GM19395 (cell line): ENCODE measurements around the gene KLHL8.

Source experiments
- ATAC-seq: cut with Tn5 transposase; IDR thresholded peaks from one replicate; pipeline ENCODE4 v1.9.1; 2021; ENCODE audit warnings: mild to moderate bottlenecking, moderate library complexity; ENCODE audit not compliant: unreplicated experiment

Gene KLHL8

DNA sequence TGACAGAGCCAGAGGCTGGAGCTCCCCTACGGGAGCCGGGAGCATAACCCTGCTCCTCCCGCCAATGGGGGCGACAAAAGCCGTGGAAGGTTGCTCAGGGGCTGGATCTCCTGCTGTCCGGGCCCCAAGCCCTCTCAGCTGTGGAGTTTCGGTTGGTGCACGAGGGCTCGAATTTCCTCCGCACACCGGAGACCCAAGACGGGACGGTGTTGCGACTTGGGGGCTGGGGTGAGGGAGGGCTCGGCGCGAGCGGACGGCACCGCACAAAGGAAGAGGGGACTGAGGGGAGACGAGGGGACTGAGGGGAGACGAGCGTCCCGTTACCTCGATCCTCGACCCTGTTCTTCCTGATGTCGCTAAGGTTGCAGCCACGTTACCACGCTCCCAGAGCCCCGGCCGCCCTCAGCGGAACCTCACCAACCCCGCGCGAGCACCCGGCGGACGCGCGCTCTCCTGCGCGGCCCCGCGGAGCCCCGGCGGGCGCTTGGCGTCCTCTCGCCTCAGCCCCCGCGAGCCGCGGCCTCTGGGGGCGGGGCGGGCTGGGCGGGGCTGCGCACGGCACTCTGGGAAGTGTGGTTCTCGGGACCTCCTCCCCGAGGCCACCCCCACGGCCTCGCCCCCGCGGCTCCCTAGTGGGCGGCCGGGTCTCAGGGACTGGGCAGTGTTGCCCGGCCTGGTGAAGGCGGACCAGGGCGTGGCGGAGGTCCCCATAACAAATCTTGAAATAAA is at the start of gene KLHL8:
TSS of gene KLHL8 (minus strand) at position 525 of the 729 bp plus-strand sequence. CDS start 25,079 bp downstream, outside the sequence.
- ATAC-seq = peak; percentile 82

DNA sequence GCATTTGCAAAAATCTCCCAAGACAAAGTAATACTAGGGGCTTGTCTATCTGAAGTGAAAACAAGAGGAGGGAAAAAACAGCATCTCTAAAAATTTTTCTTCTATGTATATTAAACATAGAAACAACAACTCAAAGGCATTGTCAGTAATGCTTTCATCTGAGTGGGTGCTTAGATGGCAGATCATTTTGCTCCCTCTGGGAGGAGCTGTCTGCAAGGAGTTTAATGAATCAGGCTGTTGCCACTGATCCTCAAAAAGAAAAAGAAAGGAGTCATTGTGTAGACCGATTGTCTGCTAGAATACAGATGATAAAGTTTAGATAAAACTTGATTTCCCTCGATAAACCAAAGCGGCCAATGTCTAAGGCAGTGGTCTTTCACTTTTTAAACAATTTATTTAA is 49.7 kb upstream of the KLHL8 start:
- ATAC-seq = no peak

- ATAC-seq = no peak
These were observed 48.0 kb upstream of the KLHL8 start for GRCh38 chr4:87268411-87268810.

DNA sequence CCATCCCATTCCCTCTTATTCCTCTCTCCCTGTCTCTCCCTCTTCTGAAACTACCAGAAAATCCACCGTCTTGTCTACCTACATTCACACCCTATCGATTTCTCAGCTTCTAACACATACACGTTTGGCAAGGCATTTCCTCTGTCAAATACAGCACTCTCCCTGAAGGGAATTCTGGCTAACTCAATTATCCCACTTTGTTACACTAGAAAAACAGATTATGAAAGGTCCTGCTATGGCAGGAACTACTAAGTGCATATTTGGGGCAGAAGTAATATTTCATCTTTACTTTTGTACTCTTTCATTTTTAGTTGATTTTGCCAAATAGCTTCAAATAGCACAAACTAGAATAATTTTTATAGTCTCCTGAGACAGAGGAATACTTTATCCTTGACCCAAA is 46.6 kb upstream of the KLHL8 start:
- no peak for ATAC-seq

DNA sequence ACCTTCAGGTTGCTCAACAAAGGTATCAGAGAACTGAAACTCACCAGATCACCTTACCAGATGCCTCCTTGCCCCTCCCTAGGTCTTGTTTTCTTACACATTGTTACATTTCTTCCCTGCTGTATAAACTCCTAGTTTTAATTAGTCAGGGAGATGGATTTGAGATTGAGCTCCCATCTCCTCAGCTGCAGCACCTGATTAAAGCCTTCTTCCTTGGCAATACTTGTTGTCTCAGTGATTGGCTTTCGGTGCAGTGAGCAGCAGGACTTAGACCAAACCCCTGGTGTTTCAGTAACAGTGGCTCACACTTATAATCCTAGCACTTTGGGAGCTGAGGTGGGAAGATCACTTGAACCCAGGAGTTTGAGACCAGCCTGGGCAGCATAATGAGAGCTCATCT is 42.5 kb upstream of the KLHL8 start:
- ATAC-seq = no peak

DNA sequence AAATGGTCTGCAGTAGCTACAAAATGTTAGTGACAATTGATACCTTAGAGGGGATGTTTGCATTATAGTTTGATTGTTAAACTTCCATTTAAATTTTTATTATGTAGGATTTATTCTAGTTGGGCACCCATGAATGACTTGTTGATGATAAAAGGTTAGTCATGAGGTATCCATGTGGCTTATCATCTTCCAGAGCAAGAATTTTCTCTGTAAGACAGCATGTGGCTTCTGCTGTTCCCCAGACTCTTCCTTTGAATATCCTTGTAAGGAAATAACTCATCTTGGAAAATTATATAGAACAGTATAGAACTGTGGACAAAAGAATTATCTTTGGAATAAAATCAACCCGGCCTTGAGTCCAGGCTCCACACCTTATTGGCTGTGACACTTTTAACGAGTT is 40.1 kb upstream of the KLHL8 start:
- ATAC-seq = no peak

GRCh38 chr4:87258677-87259076 is 38.3 kb upstream of the KLHL8 start:
- no peak for ATAC-seq

GRCh38 chr4:87257523-87257922 is 37.1 kb upstream of the KLHL8 start:
- ATAC-seq = no peak

DNA sequence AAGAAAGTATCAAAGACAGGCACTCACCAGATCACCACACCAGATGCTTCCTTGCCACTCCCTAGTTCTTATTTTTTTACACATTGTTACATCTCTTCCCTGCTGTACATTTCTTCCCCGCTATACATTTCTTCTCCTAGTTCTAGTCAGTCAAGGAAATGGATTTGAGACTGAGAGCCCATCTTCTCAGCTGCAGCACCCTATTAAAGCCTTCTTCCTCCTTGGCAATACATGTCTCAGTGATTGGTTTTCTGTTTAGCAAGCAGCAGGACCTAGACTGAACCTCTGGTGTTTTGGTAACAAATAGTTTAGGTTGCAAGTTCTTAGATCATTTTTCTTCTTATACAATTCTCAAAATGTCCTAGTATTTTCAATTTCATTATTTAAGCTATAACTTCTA is 35.3 kb upstream of the KLHL8 start:
- no peak for ATAC-seq

DNA sequence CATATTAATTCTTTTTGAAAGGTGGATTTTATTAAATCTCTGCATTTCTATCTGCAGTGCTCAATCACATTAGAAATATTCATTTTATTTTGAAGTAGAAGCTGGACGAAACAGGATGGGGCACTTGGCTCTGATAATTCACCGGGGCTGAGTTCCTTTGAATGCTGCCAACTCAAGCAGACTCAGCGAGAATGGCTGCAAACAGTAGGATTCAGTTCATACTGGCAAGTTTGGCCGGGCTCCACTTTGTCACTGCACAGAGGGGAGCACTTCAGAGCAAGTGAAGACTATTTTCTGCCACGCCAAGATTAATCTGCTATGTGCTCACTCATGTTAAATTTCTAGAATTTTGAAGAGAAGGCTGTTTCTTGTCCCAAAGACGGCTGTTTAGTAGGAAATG is 30.7 kb upstream of the KLHL8 start:
- no peak for ATAC-seq

GRCh38 chr4:87250294-87250693 is 29.9 kb upstream of the KLHL8 start:
- no peak for ATAC-seq

GRCh38 chr4:87249332-87250019 is 29.1 kb upstream of the KLHL8 start:
- ATAC-seq = no peak

DNA sequence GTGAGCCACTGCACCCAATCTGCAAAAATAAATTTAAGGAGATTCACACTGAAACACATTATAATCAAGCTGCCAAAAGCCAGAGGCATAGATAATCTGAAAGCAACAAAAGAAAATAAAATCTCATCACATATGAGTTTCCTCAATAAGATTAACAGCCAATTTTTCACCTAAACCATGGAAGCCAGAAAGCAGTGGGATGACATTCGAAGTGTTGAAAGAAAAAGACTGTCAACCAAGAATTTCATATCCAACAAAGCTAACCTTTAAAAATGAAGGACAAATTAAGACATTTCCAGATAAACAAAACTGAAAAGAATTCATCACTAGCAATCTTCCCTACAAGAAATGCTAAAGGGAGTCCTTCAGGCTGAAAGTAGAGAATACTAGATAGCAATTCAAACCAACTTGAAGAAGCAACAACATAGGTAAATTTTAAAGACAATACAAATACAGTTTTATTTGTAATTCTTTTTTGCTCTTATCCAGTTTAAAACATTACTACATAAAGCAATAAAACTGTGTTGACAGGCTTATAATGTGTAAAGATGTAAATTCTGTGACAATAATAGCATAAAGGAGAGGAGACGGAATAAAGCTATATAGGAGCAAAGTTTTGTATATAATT is 23.1 kb upstream of the KLHL8 start:
- no peak for ATAC-seq

- ATAC-seq = no peak
These were observed 20.9 kb upstream of the KLHL8 start for GRCh38 chr4:87241336-87241735.

GRCh38 chr4:87240341-87240740 is 19.9 kb upstream of the KLHL8 start:
- ATAC-seq = no peak

- ATAC-seq = no peak
These were observed 19.4 kb upstream of the KLHL8 start for GRCh38 chr4:87239821-87240220.

- no peak for ATAC-seq
These were observed 18.8 kb upstream of the KLHL8 start for GRCh38 chr4:87239194-87239593.

DNA sequence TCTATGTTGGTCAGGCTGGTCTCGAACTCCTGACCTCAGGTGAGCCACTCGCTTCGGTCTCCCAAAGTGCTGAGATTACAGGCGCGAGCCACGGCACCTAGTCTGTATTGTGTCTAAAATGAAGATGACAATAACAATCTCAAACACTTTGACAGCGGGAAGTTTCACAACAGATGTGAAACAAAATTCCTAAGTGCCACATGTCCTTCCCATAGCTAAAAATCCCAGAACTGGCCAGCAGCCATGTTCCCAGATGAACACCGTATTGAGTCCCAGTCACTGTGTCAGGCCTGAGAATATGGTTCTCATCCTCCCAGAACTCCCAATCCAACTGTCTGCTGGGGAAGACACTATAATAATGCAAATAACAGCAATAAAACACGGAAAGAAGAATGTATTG is 16.4 kb upstream of the KLHL8 start:
- ATAC-seq = no peak

DNA sequence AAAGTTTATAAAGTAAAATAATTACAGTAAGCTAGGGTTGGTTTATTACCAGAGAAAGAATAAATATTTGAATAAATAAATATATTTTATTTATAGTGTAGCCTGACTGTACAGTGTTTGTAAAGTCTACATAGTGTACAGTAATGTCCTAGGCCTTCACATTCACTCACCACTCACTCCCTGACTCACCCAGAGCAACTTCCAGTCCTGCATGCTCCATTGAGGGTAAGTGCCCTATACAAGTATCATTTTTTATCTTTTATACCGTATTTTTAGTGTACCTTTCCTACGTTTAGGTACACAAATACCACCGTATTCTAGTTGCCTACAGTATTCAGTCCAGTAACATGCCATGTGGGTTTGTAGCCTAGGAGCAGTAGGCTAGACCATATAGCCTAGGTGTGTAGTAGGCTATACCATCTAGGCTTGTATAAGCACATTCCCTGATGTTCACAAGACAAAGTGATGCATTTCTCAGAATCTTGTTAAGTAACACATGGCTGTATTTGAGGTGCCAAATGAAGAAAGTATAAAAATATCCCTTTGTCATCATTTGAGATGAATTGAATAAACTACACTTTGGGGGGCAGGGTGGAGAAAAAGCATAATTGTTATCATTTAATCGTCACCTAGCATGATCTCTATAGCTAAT is 14.7 kb upstream of the KLHL8 start:
- no peak for ATAC-seq

DNA sequence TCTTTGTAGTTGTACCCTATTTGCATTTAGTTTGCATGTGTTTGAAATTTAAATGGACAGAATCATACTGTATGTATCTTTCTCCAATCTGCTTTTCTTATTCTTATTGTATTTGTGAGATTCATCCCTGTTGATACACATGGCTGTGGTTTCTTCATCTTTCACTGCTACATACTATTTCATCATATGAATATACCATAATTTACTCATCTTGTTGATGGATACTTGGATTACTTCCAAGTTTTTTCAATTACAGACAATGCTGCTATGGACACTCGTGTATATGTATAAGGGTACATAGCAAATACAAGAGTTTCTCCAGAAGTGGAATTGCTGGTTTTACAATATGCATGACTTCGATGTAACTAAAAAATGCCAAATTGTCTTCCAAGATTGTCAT is 11.8 kb upstream of the KLHL8 start:
- no peak for ATAC-seq

- ATAC-seq = no peak
These were observed 10.4 kb upstream of the KLHL8 start for GRCh38 chr4:87230806-87231205.

- no peak for ATAC-seq
These were observed 9.6 kb upstream of the KLHL8 start for GRCh38 chr4:87229979-87230378.
